Tibial artery (tissue), 4 donors: Measurements from ENCODE around the gene LTBP2.

Experiments
- DNase-seq, 2 donors: peaks; one replicate each; pipeline ENCODE4 v3.0.0-alpha.2; 2019
- H3K27ac ChIP-seq, 2 donors: fragments of 200-600 bp; sonication (generic) in 1 of 2; 1 replicate in 1 of 2; 2 replicates in 1 of 2; pipeline ENCODE4 v1.5.1; 2018 to 2019; ENCODE audit warnings: mild to moderate bottlenecking in 1 of 2
- H3K27me3 ChIP-seq, 2 donors: fragments of 200-600 bp; sonication (generic) in 1 of 2; one replicate each; pipeline versions ENCODE4 v1.5.1 to v1.6.0; 2016 to 2019
- H3K36me3 ChIP-seq, 3 donors: fragments of 200-600 bp; sonication (generic) in 2 of 3; one replicate each; pipeline ENCODE4 v1.5.1; 2016 to 2019; ENCODE audit warnings: mild to moderate bottlenecking in 2 of 3
- H3K4me1 ChIP-seq, 4 donors: fragments of 200-600 bp; sonication (generic) in 2 of 4; 1 replicate in 3 of 4; 2 replicates in 1 of 4; pipeline ENCODE4 v1.5.1; 2016 to 2019
- H3K4me3 ChIP-seq, 2 donors: fragments of 200-600 bp; sonication (generic) in 1 of 2; 1 replicate in 1 of 2; 2 replicates in 1 of 2; pipeline ENCODE4 v1.5.1; 2018 to 2019; ENCODE audit warnings: mild to moderate bottlenecking in 2 of 2
- H3K9me3 ChIP-seq, 3 donors: fragments of 200-600 bp; sonication (generic) in 1 of 3; one replicate each; pipeline ENCODE4 v1.5.1; 2016 to 2019
- intact Hi-C: fragments of 100-400 bp; cut with DNase I; formaldehyde crosslinking; loops from one replicate; pipeline ENCODE4 v1.15.0; 2023; ENCODE audit warnings: low total_unique reads
- TF ChIP-seq, protein P1 (sequence below), 2 experiments: fragments of 200-600 bp in 1 of 2; fragments of 450-650 bp in 1 of 2; IDR thresholded peaks; one replicate each; pipeline ENCODE4 v1.5.1; 2017 to 2019; ENCODE audit warnings: antibody characterized with exemption in 2 of 2, mild to moderate bottlenecking in 1 of 2, moderate library complexity in 1 of 2

The LTBP2 gene

DNA sequence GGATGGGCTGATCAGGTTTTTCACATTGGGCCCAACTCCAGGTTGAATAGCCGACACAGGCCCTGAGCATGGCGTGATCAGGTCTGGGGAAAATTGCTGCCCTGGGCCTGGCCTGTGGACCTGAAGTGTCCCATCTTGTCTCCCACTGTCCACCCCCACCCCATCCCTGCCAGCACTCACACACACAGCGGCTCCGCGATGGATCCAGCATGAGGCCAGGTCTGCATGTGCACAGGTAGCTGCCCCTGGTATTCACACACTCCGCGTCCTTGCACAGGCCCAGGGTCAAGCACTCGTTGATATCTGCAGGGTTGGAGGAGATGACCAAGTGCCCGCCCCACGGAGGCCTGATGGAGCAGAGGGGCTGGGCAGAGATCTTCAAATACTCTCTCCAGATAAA, 79.8 kb downstream of the LTBP2 start:
- no peak for DNase-seq
- peaks cover 3 to 84% (median 29%) of the 10 kb centered on the region in 3 donors for H3K36me3 ChIP-seq
- peak overlapping the region in 1 of 2 donors; percentile 30 for H3K27ac ChIP-seq
- H3K4me3 ChIP-seq = no peak overlapping the region
- TF ChIP-seq, protein P1, sequence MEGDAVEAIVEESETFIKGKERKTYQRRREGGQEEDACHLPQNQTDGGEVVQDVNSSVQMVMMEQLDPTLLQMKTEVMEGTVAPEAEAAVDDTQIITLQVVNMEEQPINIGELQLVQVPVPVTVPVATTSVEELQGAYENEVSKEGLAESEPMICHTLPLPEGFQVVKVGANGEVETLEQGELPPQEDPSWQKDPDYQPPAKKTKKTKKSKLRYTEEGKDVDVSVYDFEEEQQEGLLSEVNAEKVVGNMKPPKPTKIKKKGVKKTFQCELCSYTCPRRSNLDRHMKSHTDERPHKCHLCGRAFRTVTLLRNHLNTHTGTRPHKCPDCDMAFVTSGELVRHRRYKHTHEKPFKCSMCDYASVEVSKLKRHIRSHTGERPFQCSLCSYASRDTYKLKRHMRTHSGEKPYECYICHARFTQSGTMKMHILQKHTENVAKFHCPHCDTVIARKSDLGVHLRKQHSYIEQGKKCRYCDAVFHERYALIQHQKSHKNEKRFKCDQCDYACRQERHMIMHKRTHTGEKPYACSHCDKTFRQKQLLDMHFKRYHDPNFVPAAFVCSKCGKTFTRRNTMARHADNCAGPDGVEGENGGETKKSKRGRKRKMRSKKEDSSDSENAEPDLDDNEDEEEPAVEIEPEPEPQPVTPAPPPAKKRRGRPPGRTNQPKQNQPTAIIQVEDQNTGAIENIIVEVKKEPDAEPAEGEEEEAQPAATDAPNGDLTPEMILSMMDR (IDR thresholded peaks at IDR 0.05) = no peak
- intact Hi-C loops = no loop called here
- H3K9me3 ChIP-seq = no peaks in the 10 kb centered on the region
- H3K4me1 ChIP-seq = peaks cover 0 to 8% (median 0%) of the 10 kb centered on the region in 4 donors
- no peaks in the 10 kb centered on the region for H3K27me3 ChIP-seq

DNA sequence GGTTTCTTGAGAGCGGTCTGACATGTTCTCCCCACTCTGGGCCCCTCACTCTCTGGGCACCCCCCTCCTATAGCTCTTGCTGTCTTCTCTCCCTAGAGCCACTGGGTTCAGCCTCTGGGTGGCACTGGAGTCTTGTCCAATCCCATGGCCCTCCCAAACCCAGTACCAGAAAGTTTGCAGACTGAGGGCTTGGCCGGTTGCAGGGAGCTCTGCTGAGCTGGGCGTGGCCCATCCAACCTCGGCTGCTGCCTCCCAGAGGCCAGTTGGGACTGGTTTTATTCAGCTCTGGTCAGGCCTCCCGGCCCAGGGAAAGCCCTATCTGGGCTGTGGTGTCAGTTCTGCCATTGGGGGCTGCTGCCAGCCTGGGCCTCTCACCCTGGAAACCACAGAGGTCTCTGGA, 80.6 kb downstream of the LTBP2 start:
- DNase-seq = no peak
- Histone ChIP-seq H3K9me3 (no peaks in the 10 kb centered on the region), H3K36me3 (peaks cover 3 to 85% (median 30%) of the 10 kb centered on the region in 3 donors), H3K27me3 (no peaks in the 10 kb centered on the region), H3K4me3 (no peak overlapping the region), H3K27ac (peak overlapping the region in 1 of 2 donors; percentile 30), H3K4me1 (peaks cover 0 to 8% (median 0%) of the 10 kb centered on the region in 4 donors)
- intact Hi-C loops = no loop called here
- TF ChIP-seq, protein P1 (IDR thresholded peaks at IDR 0.05) = no peak

DNA sequence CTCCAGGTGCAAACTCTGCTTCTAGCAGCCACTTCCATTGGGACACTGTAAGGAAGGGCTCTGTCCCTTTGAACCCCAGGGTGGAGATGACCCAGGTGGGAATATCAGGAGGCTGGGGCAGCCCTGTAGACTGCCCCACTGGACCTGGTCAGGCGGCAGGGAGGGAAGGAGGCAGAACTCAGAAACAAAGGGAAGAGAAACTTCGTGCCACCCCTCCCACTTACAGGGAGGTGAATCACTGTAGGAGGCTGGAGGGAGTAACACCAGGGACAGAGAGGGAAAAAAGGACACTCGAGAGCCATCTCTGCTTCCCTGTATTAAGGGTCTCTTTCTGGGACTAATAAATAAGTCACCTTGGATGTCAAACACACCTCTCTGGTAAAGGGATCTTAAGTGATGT, 81.0 kb downstream of the LTBP2 start:
- Histone ChIP-seq H3K36me3 (peaks cover 3 to 84% (median 30%) of the 10 kb centered on the region in 3 donors), H3K27ac (no peak overlapping the region), H3K9me3 (no peaks in the 10 kb centered on the region), H3K4me1 (peaks cover 0 to 8% (median 0%) of the 10 kb centered on the region in 4 donors), H3K27me3 (no peaks in the 10 kb centered on the region), H3K4me3 (no peak overlapping the region)
- intact Hi-C loops = no loop called here
- TF ChIP-seq, protein P1 (IDR thresholded peaks at IDR 0.05) = no peak
- DNase-seq = no peak

DNA sequence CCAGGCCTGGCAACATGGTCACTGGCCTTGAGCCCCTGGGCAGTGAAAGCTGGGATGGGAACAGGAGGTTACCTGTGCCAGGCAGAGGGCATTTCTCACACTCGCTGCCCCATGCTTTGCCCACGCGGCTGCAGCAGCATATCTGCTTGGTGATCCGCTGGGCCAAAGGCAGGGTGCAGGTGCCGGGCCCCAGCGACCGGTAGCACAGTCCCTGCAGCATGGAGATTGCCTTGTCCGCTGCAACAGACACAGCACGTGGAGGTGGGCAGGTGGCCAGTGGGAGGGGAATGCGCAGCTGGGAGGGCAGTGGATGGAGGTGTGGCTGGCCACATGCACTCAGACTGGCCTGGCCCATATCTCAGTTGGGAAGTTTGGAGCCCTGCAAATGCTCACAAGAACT, 83.2 kb downstream of the LTBP2 start:
- peaks cover 0 to 86% (median 31%) of the 10 kb centered on the region in 3 donors for H3K36me3 ChIP-seq
- DNase-seq = no peak
- no peak overlapping the region for H3K4me3 ChIP-seq
- H3K27me3 ChIP-seq = no peaks in the 10 kb centered on the region
- peak overlapping the region in 1 of 2 donors; percentile 12 for H3K27ac ChIP-seq
- peaks cover 0 to 27% (median 3%) of the 10 kb centered on the region in 4 donors for H3K4me1 ChIP-seq
- intact Hi-C loops = no loop called here
- TF ChIP-seq, protein P1 (IDR thresholded peaks at IDR 0.05) = no peak
- H3K9me3 ChIP-seq = no peaks in the 10 kb centered on the region

DNA sequence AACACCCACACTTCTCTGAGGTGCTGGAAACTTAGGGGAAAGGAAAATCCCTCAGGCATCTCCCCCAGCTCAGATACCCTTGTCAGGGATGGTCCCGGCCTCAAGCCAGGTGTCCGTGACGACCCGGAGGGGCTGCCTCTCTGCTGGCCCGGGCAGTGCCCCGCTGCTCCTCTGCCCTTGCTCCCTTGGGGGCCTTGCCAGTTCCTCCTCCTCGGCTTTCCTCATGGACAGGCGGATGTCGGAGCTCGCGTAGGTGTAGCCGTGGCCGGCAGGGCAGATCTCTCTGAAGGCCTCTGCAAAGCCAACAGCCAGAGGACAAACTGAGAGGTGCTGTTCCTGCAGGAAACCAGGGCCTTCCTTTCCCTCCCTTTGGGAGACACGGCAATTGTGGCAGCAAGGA, 83.6 kb downstream of the LTBP2 start:
- Histone ChIP-seq H3K4me1 (peaks cover 0 to 28% (median 3%) of the 10 kb centered on the region in 4 donors), H3K4me3 (no peak overlapping the region), H3K27ac (peak overlapping the region in 1 of 2 donors; percentile 12), H3K36me3 (peaks cover 0 to 83% (median 35%) of the 10 kb centered on the region in 3 donors), H3K9me3 (no peaks in the 10 kb centered on the region), H3K27me3 (no peaks in the 10 kb centered on the region)
- intact Hi-C loops = no loop called here
- no peak for DNase-seq
- TF ChIP-seq, protein P1 (IDR thresholded peaks at IDR 0.05) = no peak
